GM18526 (cell line): ENCODE measurements around the gene CDH11.

Source experiments
- POLR2A ChIP-seq: IDR thresholded peaks from 3 replicates; pipeline ENCODE4 v1.6.1; 2011; ENCODE audit not compliant: insufficient read length; ENCODE audit errors: extremely low read depth

CDH11 gene, protein sequence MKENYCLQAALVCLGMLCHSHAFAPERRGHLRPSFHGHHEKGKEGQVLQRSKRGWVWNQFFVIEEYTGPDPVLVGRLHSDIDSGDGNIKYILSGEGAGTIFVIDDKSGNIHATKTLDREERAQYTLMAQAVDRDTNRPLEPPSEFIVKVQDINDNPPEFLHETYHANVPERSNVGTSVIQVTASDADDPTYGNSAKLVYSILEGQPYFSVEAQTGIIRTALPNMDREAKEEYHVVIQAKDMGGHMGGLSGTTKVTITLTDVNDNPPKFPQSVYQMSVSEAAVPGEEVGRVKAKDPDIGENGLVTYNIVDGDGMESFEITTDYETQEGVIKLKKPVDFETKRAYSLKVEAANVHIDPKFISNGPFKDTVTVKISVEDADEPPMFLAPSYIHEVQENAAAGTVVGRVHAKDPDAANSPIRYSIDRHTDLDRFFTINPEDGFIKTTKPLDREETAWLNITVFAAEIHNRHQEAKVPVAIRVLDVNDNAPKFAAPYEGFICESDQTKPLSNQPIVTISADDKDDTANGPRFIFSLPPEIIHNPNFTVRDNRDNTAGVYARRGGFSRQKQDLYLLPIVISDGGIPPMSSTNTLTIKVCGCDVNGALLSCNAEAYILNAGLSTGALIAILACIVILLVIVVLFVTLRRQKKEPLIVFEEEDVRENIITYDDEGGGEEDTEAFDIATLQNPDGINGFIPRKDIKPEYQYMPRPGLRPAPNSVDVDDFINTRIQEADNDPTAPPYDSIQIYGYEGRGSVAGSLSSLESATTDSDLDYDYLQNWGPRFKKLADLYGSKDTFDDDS

DNA sequence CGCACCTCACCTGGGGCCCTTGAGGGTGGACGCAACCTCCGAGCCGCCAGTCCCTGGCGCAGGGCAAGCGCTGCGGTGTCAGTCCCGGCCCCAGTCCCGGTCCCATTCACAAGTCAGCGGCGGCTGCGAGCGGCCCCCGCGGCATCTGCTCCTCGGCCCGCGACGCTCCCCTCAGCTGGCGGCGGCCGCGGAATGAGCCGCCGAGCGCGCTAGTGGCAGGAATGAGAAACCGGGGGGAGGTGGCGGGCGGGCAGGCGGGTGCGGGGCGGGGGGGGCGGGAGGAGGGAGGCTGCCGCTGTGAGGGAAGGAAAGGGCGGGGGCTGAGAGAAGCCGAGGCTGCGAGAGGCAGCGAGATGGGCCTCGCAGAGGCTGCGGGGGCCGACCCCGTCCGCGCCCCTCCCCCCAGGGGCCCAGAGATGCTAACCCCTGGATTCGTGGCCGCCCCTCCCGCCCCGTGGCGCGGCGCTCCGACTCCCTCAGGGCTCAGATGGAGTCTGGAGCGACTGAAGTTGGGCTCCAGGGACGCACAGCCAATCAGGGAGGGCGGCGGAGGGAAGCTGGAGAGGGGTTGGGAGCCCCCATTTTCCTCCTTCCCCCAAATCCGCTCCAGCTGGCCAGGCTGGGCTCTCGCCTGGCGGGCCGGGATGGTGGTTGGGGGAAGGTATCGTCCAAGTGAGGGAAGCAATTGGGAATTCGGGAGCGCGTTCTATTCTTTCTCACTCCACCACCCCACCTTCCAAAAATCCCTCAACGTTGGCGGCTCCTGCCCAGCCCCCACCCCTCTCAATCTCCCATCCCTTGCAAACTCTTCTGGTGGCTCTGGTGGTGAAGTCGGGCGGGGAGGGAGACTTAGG, at the start of gene CDH11:
Gene CDH11 (minus strand): TSS at position 194 of the 854 bp plus-strand sequence. CDS start 117,194 bp downstream, outside the sequence.
- TF ChIP-seq POLR2A: no peak

DNA sequence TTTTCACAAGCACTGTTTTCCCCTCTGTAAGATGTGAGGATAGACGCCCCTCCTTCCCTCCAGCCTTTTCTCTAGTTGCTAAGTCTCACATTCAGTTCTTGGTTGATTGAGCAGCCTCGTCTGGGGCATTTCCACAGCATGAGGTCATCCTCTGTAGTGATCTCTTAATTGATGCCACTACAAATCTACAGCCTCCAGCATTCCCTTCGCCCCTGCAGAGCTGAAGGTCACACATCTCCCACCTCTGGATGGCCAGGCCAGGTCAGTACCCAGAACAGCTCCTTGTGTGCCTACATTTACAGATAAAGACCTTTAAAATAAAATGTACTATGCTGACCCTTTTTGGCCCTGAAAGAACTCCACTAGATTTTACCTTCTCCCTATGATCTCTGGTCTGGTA, 32.5 kb upstream of the CDH11 start:
- TF ChIP-seq POLR2A: no peak

DNA sequence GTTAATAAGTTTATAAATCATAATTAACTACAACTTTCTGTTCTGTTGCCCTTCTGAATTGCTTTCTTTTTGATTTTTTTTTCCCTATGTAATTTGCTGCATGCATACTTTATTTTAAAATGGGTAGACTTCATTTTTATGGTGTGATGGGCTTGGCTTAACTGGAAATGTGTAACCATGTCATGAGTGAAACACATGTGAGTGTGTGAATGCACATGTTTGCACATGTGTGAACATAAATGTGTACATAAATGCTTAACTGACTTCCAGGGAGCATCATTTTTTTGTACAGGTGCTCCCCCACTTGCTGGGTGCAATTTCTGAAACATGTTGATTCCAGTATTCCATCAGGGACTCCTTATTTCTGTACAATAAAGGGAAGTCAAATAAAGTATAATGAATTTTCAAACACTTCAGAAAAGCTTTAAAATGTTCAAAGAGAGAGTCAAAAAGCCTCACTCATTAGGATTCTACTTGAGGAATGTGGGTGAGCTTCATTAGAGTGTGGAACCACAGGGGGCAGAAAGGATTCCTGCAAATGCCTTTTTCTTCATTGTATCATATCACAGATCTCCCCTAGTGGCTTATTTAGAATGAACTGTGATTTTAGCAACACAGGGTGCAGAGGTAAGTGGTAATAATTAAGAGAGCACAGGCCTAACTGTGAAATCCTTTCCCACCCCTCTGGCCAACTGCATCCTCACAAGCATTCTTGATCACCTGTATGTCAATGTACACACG, 31.7 kb upstream of the CDH11 start:
- no peak for TF ChIP-seq POLR2A

DNA sequence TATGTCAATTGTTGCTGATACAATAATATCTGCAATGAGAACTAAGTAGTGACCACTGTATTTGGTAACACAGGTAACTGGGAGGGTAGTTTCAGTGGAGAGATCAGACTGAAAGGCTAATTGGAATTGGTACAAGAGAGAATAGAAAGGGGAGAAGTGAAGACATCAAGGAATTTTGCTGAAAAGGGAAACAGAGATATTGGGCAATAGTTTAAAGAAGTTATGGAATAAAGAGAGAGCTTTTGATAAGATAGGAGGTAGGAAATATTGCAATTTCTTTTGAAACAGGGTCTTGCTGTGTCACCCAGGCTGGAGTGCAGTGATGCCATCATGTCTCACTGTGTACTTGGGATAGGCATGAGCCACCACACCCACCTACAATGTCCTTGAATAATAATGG, 26.9 kb upstream of the CDH11 start:
- no peak for TF ChIP-seq POLR2A

DNA sequence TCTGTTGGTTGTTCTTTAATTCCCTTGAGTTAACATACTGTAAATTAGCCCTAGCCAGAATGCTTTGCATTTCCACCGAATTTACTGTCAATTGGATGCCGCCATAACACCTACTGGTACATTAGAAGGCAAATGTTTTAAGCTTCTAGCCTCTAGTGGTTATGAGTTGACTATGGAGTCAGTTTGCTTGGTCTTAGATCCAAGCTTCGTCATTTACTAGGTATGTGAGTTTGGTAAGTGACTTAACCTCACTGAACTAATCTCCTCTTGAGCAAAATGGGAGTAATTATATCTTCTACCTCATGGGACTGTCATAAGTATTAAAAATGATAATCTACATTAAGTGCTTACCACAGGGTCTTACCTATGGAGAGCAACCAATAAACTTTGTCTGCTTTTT, 20.4 kb upstream of the CDH11 start:
- TF ChIP-seq POLR2A: no peak

DNA sequence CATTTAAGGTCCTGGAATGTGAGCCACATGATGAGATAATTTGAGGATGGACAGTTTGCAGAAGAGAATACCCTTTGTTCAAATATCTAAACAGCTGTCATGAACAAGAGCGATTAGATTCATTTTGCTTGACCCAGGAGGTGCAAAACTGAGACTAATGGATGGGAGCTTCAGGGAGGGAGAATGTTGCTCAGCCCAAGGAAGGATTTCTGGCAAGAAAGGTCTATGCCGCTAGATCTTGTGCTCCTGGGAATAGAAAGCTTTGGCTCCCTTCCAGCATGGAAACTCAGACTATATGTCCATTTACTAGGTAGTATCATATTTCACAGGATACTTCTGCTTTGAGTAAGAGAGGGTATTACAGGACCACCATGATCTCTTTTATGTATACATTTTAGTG, 14.8 kb upstream of the CDH11 start:
- no peak for TF ChIP-seq POLR2A

DNA sequence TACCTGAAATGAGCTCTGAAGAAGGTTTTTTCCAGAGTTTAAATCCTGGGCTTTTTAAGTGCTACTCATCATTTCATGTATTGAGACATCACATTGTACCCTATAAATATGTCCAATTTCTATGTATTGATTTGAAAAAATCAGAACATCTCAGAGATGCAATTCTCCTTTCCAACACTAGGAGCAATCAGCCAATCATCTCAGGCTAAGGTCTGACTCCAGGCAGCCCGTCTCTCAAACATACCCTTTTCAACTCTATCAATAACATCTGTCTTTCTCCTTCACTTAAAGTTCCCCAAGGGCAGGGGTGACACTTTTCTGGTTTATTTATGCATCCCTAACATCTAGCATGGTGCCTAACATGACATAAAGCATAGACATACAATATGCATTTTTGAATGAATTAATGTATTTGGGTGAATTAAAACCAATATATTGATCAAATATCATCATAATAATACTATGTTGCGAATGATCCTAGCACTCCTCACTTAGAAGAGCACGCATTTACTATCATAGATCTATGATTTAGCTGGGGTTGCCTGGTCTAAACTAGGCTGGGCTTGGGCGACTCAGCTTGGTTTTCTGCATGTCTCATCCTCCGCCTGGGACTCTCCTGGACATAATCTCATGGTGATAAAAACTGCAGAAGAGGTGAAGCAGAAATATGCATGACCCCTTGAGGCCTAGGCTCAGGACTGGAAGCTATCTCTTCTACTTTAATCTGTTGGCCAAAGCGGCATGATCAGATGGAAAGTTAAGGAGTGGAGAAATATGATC, 5.2 kb upstream of the CDH11 start:
- no peak for TF ChIP-seq POLR2A

DNA sequence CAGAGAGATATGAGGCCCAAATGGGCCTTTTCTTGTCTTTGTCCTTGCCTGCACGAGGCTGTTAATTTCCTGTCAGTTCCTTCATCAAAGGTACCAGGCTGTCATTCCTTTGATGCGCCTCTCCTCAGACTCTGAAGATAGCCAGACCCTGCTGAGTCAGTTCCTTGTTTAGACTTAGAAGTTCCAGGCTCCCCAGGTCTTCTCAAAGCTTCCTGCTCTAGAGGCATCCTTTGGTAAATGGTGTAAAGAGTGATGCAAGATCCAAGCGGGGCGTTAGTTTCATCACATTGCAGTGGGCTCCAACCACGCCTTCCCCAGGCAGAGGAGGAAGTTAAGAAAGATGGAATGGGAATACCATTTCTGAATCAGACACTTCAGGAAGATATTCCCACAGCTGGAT, 4.0 kb upstream of the CDH11 start:
- no peak for TF ChIP-seq POLR2A

DNA sequence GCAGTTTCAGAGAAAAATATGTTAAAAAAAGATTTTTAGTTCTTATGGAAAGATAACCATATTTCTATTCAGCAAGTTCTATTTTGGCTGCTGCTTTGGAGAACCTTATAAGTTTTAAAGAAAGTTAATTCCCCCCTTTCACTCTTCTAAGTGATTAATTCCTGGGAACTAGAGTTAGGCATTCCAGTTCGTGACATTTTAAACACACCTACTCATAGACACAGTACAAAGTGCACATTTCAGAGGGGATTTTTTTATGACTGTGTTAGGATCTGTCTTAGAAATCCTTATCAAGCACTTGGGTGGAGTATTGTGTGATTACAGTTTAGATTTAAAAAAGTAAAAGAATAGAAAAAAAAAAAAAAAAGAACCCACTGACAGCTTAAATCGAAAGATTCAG, 3.5 kb upstream of the CDH11 start:
- no peak for TF ChIP-seq POLR2A

DNA sequence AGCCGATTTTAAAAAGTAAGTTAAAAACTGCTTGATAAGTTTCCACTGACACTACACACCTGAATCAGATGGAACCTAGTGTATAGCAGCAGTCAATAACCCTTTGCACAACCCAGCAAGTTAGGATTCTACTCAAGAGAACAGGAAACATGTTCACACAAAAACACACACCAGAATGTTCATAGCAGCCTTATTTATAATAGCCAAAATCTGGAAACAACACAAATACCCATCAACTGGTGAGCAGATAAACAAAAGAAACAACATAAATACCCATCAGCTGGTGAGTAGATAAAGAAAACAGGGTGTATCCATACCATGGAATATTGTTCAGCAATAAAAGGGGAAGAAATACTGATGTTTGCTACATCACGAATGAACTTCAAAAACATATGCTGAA, 2.7 kb upstream of the CDH11 start:
- no peak for TF ChIP-seq POLR2A

DNA sequence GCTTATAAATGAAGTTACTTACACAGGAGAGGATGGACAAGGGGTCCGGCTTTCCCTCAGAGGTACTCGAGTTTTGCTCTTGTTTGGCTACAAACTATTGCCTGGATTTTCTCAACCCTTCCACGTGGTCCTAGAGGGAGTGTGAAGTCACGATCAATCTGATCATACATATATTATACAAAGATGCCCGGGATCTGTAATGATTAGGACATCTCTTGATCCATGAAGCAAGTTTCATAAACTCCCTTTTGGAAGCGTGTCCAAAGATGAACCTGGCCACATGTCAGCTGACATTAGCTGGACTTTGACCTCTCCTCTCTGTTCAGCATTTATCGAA, 2.3 kb upstream of the CDH11 start:
- no peak for TF ChIP-seq POLR2A

DNA sequence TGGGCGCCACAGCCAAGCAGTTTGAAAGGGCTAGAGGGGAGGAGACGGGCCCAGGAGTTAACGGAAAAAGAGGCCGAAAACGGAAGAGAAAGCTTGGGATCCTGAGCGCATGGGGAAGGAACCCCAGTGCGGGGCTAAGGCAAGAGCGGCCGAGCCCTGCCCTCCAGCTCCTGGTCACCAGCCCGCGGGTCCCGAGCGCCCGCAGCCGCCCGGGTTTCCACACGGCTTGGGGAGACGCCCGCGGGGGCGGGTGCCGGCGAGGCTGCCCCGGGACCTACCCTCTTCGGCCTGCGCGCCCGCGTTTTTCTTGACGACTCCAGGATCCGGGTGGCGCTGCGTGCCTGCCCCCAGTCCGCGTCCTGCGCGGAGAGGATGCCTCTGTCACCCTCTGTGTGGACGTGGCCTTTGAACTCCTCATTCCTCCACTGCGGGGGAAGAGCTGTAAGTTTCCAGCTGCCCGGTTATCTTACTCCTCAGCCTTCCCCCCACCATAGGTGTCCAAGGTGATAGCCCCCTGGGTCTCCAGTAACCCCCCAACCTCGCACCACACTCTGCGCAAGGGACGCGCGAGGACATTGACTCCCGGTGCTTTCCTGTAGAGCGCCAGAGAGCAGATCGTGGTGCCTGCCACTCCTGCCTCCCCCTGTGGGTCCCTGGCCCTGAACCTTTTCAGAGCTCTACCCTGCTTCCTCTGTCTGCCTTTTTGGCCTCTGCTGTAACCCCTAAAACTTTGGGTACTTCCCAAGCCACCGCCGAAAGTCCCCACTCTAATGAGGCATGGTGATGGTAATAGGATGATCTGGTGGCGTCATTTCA, 1.7 kb upstream of the CDH11 start:
- no peak for TF ChIP-seq POLR2A

DNA sequence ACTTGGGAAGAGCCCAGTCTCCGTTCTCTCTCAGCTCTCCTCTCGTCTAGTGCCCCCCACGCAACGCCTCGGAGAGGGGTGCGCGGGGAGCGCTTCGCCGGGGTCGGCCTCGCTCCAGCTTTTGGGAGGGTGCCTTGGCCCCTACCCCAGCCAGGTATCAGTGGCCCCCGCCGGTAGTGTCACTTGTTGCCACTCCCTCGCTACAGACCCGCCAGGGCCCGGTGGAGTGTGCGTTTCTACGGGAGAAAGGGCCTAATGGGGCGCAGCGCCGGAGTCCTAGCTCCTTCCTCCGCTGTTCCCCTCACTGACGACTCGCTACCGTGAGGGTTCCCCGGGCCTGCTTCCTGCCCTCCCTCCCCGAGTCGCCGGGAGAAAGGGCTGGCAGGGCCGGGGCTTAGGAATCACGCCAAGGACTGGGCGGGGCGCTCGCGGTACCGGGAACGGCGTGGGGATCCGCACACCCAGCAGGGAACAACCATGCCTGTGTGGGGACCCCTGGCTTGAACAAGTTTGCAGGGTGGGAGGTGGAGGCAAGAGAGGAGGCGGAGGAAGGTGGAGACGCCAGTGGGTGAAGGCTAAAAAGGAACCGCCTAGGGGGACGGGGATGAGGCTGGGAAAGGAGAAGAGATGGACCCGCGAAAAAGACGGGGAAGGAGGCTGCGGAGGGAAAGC, 997 bp upstream of the CDH11 start:
- no peak for TF ChIP-seq POLR2A
